SK-N-SH (cell line): ENCODE measurements around the gene TRAF3IP1. TPM values are rescaled to one million over a fixed set of nuclear protein-coding genes. Genes with fewer than 3 reads are reported as not detected.

ENCODE experiments used
- CTCF ChIA-PET: fragments of 300-600, 350-600 bp; formaldehyde crosslinking; extraction: SDS; loops from one replicate; lab custom pipeline; 2021; lab: Yijun Ruan, JAX
- POLR2A ChIA-PET: fragments of 350-600 bp; sonication (Branson Sonifier 250); formaldehyde crosslinking; extraction: SDS; loops from one replicate; lab custom pipeline; 2020; ENCODE audit warnings: antibody characterized with exemption, inconsistent platforms; lab: Yijun Ruan, JAX
- DNase-seq: peaks from one replicate; pipeline ENCODE4 v3.0.0; 2012
- H2AFZ ChIP-seq: fragments of 200-600 bp; sonication (generic); 2 replicates; pipeline ENCODE4 v1.8.1; 2016; ENCODE audit warnings: antibody characterized with exemption, mild to moderate bottlenecking, low read depth
- H3F3A ChIP-seq: fragments of 200-600 bp; sonication (generic); replicated peaks from 2 replicates; pipeline ENCODE3; 2016; ENCODE audit warnings: antibody characterized with exemption, mild to moderate bottlenecking; ENCODE audit not compliant: insufficient read depth
- H3K27ac ChIP-seq, 2 experiments: fragments of 200-500 bp in 1 of 2; fragments of 200-600 bp in 1 of 2; sonication (Bioruptor generic) in 1 of 2; sonication (generic), shearing (Covaris generic) in 1 of 2; 2 replicates each; pipeline versions ENCODE4 v1.5.1 to v1.6.1; 2014 to 2016; ENCODE audit warnings: low read depth in 2 of 2, inconsistent platforms in 1 of 2, low read length in 1 of 2, mild to moderate bottlenecking in 1 of 2, mixed read lengths in 1 of 2
- H3K27me3 ChIP-seq: fragments of 200-600 bp; sonication (generic), shearing (Covaris generic); 2 replicates; pipeline ENCODE4 v1.6.1; 2016; ENCODE audit warnings: mixed run types; ENCODE audit not compliant: insufficient read depth
- H3K36me3 ChIP-seq, 2 experiments: fragments of 200-500 bp in 1 of 2; fragments of 200-600 bp in 1 of 2; sonication (Bioruptor generic) in 1 of 2; sonication (generic) in 1 of 2; replicated peaks in 1 of 2; 2 replicates each; pipeline versions ENCODE3 to v1.5.1; 2014 to 2016; ENCODE audit warnings: low read length in 1 of 2, mild to moderate bottlenecking in 1 of 2; ENCODE audit not compliant: insufficient read depth in 2 of 2, control insufficient read depth in 1 of 2
- H3K4me1 ChIP-seq, 2 experiments: fragments of 200-500 bp in 1 of 2; fragments of 200-600 bp in 1 of 2; sonication (Bioruptor generic) in 1 of 2; sonication (generic), shearing (Covaris generic) in 1 of 2; 2 replicates each; pipeline versions ENCODE4 v1.5.1 to v1.6.1; 2014 to 2016; ENCODE audit warnings: low read depth in 1 of 2, low read length in 1 of 2, mixed run types in 1 of 2; ENCODE audit not compliant: insufficient read depth in 2 of 2, control insufficient read depth in 1 of 2
- H3K4me2 ChIP-seq: fragments of 200-600 bp; sonication (generic), shearing (Covaris generic); 2 replicates; pipeline ENCODE4 v1.6.1; 2017; ENCODE audit warnings: mixed run types
- H3K4me3 ChIP-seq, 2 experiments: fragments of 200-500 bp in 1 of 2; fragments of 200-600 bp in 1 of 2; sonication (Bioruptor generic) in 1 of 2; sonication (generic), shearing (Covaris generic) in 1 of 2; 2 replicates each; pipeline versions ENCODE4 v1.5.1 to v1.8.1; 2014 to 2016; ENCODE audit warnings: low read depth in 2 of 2, inconsistent platforms in 1 of 2, low read length in 1 of 2, mild to moderate bottlenecking in 1 of 2, mixed read lengths in 1 of 2, moderate library complexity in 1 of 2
- H3K79me2 ChIP-seq: fragments of 200-600 bp; sonication (generic); 2 replicates; pipeline ENCODE4 v1.8.1; 2017; ENCODE audit warnings: mild to moderate bottlenecking; ENCODE audit not compliant: insufficient read depth
- H3K9ac ChIP-seq: fragments of 200-600 bp; sonication (generic); 2 replicates; pipeline ENCODE4 v1.6.1; 2017; ENCODE audit warnings: mixed run types
- H3K9me2 ChIP-seq: fragments of 200-600 bp; sonication (generic); 2 replicates; pipeline ENCODE4 v1.6.1; 2017; ENCODE audit warnings: mixed run types
- H3K9me3 ChIP-seq: fragments of 200-600 bp; sonication (generic); 2 replicates; pipeline ENCODE4 v1.6.1; 2017; ENCODE audit warnings: mixed run types, mild to moderate bottlenecking, moderate library complexity
- H4K20me1 ChIP-seq: fragments of 200-600 bp; sonication (generic); 2 replicates; pipeline ENCODE4 v1.6.1; 2017; ENCODE audit warnings: mild to moderate bottlenecking, mixed run types; ENCODE audit not compliant: insufficient read depth
- CHD2 ChIP-seq: fragments of 150-350 bp; IDR thresholded peaks from 2 replicates; pipeline ENCODE4 v1.6.1; 2018; ENCODE audit warnings: low read length; ENCODE audit not compliant: partially characterized antibody
- ELF1 ChIP-seq: IDR thresholded peaks from 2 replicates; pipeline ENCODE4 v1.4.0; 2012
- EP300 ChIP-seq, 2 experiments: IDR thresholded peaks; 2 replicates each; pipeline versions ENCODE4 v1.4.0 to v1.6.1; 2012; ENCODE audit warnings: borderline replicate concordance in 1 of 2, low read depth in 1 of 2, low read length in 1 of 2
- EZH2phosphoT487 ChIP-seq: fragments of 200-600 bp; sonication (generic); IDR thresholded peaks from 2 replicates; pipeline ENCODE4 v1.6.1; 2017; ENCODE audit warnings: low read depth, mixed run types, mild to moderate bottlenecking, antibody characterized with exemption, moderate library complexity, borderline replicate concordance
- FOSL2 ChIP-seq: IDR thresholded peaks from 2 replicates; pipeline ENCODE4 v1.4.0; 2012; ENCODE audit warnings: low read depth, mild to moderate bottlenecking, moderate library complexity, borderline replicate concordance
- GATA2 ChIP-seq: sonication (generic); formaldehyde crosslinking; IDR thresholded peaks from 2 replicates; pipeline ENCODE4 v1.5.0; 2020; ENCODE audit warnings: mild to moderate bottlenecking, missing genetic modification reagents
- MEF2A ChIP-seq: IDR thresholded peaks from 2 replicates; pipeline ENCODE4 v1.4.0; 2012; ENCODE audit warnings: low read depth, borderline replicate concordance
- MXI1 ChIP-seq: IDR thresholded peaks from 2 replicates; pipeline ENCODE4 v1.6.1; 2012; ENCODE audit warnings: mild to moderate bottlenecking, low read depth, low read length, improper control_type of control experiment
- NFIC ChIP-seq: IDR thresholded peaks from 2 replicates; pipeline ENCODE4 v1.4.0; 2012; ENCODE audit warnings: borderline replicate concordance
- NRF1 ChIP-seq: IDR thresholded peaks from 2 replicates; pipeline ENCODE4 v1.6.1; 2012; ENCODE audit warnings: low read depth, mild to moderate bottlenecking, low read length
- PBX3 ChIP-seq: IDR thresholded peaks from 2 replicates; pipeline ENCODE4; 2012
- POLR2AphosphoS5 ChIP-seq: IDR thresholded peaks from 2 replicates; pipeline ENCODE4 v1.6.1; 2012; ENCODE audit warnings: low read depth, low read length
- RCOR1 ChIP-seq: fragments of 150-350 bp; IDR thresholded peaks from 2 replicates; pipeline ENCODE4 v1.6.1; 2017; ENCODE audit warnings: antibody characterized with exemption, low read length
- RFX5 ChIP-seq: IDR thresholded peaks from 2 replicates; pipeline ENCODE4 v1.6.1; 2012; ENCODE audit warnings: mild to moderate bottlenecking, improper control_type of control experiment, low read length
- RXRA ChIP-seq: IDR thresholded peaks from 2 replicates; pipeline ENCODE4 v1.4.0; 2012; ENCODE audit warnings: low read depth, mild to moderate bottlenecking, borderline replicate concordance
- SMC3 ChIP-seq: IDR thresholded peaks from 2 replicates; pipeline ENCODE4 v1.6.1; 2012; ENCODE audit warnings: low read depth, low read length, improper control_type of control experiment
- TAF1 ChIP-seq: IDR thresholded peaks from 2 replicates; pipeline ENCODE4 v1.6.1; 2012; ENCODE audit warnings: low read depth, mild to moderate bottlenecking, low read length, moderate library complexity, borderline replicate concordance
- TCF12 ChIP-seq: IDR thresholded peaks from 2 replicates; pipeline ENCODE4 v1.4.0; 2012
- YY1 ChIP-seq: IDR thresholded peaks from 2 replicates; pipeline ENCODE4 v1.4.0; 2012; ENCODE audit warnings: low read depth, mild to moderate bottlenecking
- WGBS: methylation state at CpG from one replicate; pipeline ENCODE4 v1.1.6; 2017; ENCODE audit warnings: low lambda C conversion rate; 5-methylcytosine and 5-hydroxymethylcytosine counted together
- polyA plus RNA-seq, 3 experiments: library from polyadenylated mRNA; depleted of rRNA; stranded (reverse); fragments of >200 nt; gene quantifications; 2 replicates each; pipeline ENCODE4 v1.2.3, GENCODE V29; 2012
- TF ChIP-seq, protein P1 (sequence below): IDR thresholded peaks from 2 replicates; pipeline ENCODE4 v1.6.1; 2012; ENCODE audit warnings: mild to moderate bottlenecking, low read depth, low read length, moderate library complexity

The TRAF3IP1 gene
- polyA plus RNA-seq, 1 of the 3 experiments (the other 2 are of a cell fraction) = 15.0 TPM

DNA sequence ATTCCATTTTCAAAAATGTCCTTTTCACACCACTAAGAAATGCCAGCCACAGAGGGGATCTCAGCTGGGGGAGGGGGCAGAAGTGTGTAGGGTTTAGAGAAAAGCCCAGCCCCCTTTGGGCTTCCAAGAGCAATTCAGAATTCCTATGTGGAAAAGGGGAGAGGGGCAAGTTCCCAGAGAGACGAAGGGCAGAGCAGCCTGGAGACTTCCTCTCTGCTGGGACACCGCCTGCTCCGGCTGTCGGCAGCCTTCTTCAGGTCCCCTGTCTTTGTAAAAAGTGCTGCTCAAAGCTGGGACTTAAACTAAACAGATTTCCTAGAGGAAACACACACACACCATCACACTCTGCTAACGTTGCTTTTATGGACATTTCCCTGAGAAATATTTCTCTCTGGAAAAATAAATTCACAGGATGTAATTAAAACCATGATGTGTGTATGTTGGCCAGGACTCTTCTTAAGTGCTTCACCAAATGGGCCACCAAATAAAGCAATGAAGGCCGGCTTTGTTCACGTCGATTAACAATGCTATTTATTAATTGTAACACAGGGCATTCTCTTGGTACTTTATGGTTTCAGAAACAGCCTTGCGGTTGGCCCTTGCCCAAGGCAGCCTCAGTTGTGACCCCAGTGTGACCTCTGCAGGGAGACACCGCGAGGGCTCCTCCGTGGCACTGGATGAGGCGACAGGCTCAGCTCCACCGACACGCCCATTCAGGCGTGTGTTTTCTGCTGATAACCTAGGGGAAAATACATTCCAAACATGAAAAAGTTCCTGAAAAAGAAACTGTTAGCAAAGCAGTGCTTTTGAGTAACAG, 100.8 kb downstream of the TRAF3IP1 start:
- Histone ChIP-seq H3K4me2 (no peak overlapping the region), H2AFZ (no peak overlapping the region), H3K79me2 (peaks cover 8% of the 10 kb centered on the region), H3K27me3 (no peaks in the 10 kb centered on the region), H3K4me3 (no peak overlapping the region), H3K27ac (no peak overlapping the region), H3K4me1 (peaks cover 8 to 10% of the 10 kb centered on the region in 2 experiments; a peak in 2 of 4 replicates), H3K36me3 (no peaks in the 10 kb centered on the region), H4K20me1 (no peaks in the 10 kb centered on the region), H3K9me3 (no peaks in the 10 kb centered on the region), H3F3A (no peaks in the 10 kb centered on the region), H3K9ac (no peak overlapping the region), H3K9me2 (no peaks in the 10 kb centered on the region)
- TF ChIP-seq EZH2phosphoT487 (no peak), SMC3 (no peak), FOSL2 (no peak)
- DNase-seq = no peak
- WGBS = 84% methylated on average over 16 of the region's 16 CpGs
- POLR2A ChIA-PET = no interaction called here
- CTCF ChIA-PET = no interaction called here

- DNase-seq = no peak
- Histone ChIP-seq H2AFZ (no peak overlapping the region), H3F3A (peaks cover 5% of the 10 kb centered on the region), H3K4me2 (no peak overlapping the region), H3K9me2 (no peaks in the 10 kb centered on the region), H3K27me3 (no peaks in the 10 kb centered on the region), H3K9me3 (no peaks in the 10 kb centered on the region), H3K36me3 (no peaks in the 10 kb centered on the region), H3K4me3 (no peak overlapping the region), H3K9ac (no peak overlapping the region), H3K27ac (no peak overlapping the region), H3K79me2 (peaks cover 8% of the 10 kb centered on the region), H3K4me1 (peaks cover 8 to 10% of the 10 kb centered on the region in 2 experiments; a peak in 2 of 4 replicates), H4K20me1 (no peaks in the 10 kb centered on the region)
- ChIA-PET CTCF (interaction anchor here (0.7 kb wide), 1 partner anchor 95 kb away, joined by 3 read pairs; no protein-coding TSS in a partner anchor), POLR2A (no interaction called here)
- TF ChIP-seq ELF1 (no peak), CHD2 (no peak), POLR2AphosphoS5 (no peak), EP300 (IDR thresholded peaks at IDR 0.05; ENCODE audit: borderline replicate concordance in 1 of 2, low read depth in 1 of 2, low read length in 1 of 2) (no peak), TCF12 (no peak), PBX3 (no peak), MXI1 (no peak), GATA2 (CRISPR knock-in tag) (no peak), RFX5 (no peak), YY1 (no peak), TAF1 (no peak), EZH2phosphoT487 (no peak), MEF2A (no peak), NFIC (no peak), NRF1 (no peak), RXRA (no peak), RCOR1 (no peak)
- TF ChIP-seq, protein P1, sequence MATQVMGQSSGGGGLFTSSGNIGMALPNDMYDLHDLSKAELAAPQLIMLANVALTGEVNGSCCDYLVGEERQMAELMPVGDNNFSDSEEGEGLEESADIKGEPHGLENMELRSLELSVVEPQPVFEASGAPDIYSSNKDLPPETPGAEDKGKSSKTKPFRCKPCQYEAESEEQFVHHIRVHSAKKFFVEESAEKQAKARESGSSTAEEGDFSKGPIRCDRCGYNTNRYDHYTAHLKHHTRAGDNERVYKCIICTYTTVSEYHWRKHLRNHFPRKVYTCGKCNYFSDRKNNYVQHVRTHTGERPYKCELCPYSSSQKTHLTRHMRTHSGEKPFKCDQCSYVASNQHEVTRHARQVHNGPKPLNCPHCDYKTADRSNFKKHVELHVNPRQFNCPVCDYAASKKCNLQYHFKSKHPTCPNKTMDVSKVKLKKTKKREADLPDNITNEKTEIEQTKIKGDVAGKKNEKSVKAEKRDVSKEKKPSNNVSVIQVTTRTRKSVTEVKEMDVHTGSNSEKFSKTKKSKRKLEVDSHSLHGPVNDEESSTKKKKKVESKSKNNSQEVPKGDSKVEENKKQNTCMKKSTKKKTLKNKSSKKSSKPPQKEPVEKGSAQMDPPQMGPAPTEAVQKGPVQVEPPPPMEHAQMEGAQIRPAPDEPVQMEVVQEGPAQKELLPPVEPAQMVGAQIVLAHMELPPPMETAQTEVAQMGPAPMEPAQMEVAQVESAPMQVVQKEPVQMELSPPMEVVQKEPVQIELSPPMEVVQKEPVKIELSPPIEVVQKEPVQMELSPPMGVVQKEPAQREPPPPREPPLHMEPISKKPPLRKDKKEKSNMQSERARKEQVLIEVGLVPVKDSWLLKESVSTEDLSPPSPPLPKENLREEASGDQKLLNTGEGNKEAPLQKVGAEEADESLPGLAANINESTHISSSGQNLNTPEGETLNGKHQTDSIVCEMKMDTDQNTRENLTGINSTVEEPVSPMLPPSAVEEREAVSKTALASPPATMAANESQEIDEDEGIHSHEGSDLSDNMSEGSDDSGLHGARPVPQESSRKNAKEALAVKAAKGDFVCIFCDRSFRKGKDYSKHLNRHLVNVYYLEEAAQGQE = no peak
- WGBS = 95% methylated on average over 11 of the region's 18 CpGs
Measured at GRCh38 chr2:238421695-238422035, 101.3 kb downstream of the TRAF3IP1 start.
